GM12878 (cell line): ENCODE measurements around the gene ARL15. TPM values are rescaled to one million over a fixed set of nuclear protein-coding genes. Genes with fewer than 3 reads are reported as not detected.

Experiments
- ATAC-seq: fragments of 200-7000 bp; cut with Tn5 transposase; 3 replicates; pipeline ENCODE4 v1.9.1; 2020; ENCODE audit warnings: mild to moderate bottlenecking, moderate library complexity
- BruUV-seq: library from RNA; stranded (reverse); fragments of 400-500 nt; replicated peaks from 2 replicates; lab custom pipeline; 2021; lab: Mats Ljungman, UMichigan
- CTCF ChIA-PET: fragments of 300-600 bp; sonication (Branson Sonifier 250); formaldehyde crosslinking; extraction: SDS; loops from one replicate; lab custom pipeline; 2021; ENCODE audit warnings: inconsistent platforms; lab: Yijun Ruan, JAX
- POLR2A ChIA-PET: fragments of 350-600 bp; formaldehyde crosslinking; extraction: SDS; loops from one replicate; lab custom pipeline; 2021; ENCODE audit warnings: inconsistent platforms; lab: Charles Lee
- RAD21 ChIA-PET: fragments of 300-600 bp; sonication (Branson Sonifier 250); formaldehyde crosslinking; loops from one replicate; lab custom pipeline; 2023; ENCODE audit warnings: antibody characterized with exemption; ENCODE audit not compliant: unreplicated experiment; lab: Charles Lee
- SMC1A ChIA-PET: fragments of 300-600 bp; sonication (Branson Sonifier 250); formaldehyde crosslinking; loops from one replicate; lab custom pipeline; 2023; ENCODE audit not compliant: unreplicated experiment, uncharacterized antibody; lab: Charles Lee
- DNase-seq: peaks from one replicate; pipeline ENCODE4 v3.0.0-alpha.2; 2011; ENCODE audit warnings: low read depth, low spot score
- FAIRE-seq: peaks from 3 replicates; lab custom pipeline; 2011; peaks lifted over from hg19 to GRCh38; lab: Jason Lieb, UNC
- H2AFZ ChIP-seq: 2 replicates; pipeline ENCODE4 v1.6.0; 2011; ENCODE audit warnings: low read depth, low read length, control low read depth; ENCODE audit not compliant: control insufficient read depth
- H3K27ac ChIP-seq: 2 replicates; pipeline ENCODE4 v1.5.1; 2011; ENCODE audit warnings: control low read depth; ENCODE audit not compliant: control insufficient read depth, insufficient read depth
- H3K27me3 ChIP-seq, 2 experiments: replicated peaks in 1 of 2; 2 replicates each; pipeline versions ENCODE4 v1.6.0 to v1.6.1; 2011; ENCODE audit warnings: low read length in 1 of 2; ENCODE audit not compliant: control insufficient read depth in 2 of 2, insufficient read depth in 2 of 2
- H3K36me3 ChIP-seq, 2 experiments: 2 replicates each; pipeline ENCODE4 v1.5.1; 2011; ENCODE audit warnings: low read length in 1 of 2; ENCODE audit not compliant: control insufficient read depth in 2 of 2, insufficient read depth in 2 of 2
- H3K4me1 ChIP-seq: 2 replicates; pipeline ENCODE4 v1.6.1; 2011; ENCODE audit warnings: mild to moderate bottlenecking, low read length, moderate library complexity, mixed read lengths; ENCODE audit not compliant: control insufficient read depth, insufficient read depth
- H3K4me2 ChIP-seq: 2 replicates; pipeline ENCODE4 v1.6.0; 2011; ENCODE audit warnings: control low read depth; ENCODE audit not compliant: control insufficient read depth, insufficient read depth
- H3K4me3 ChIP-seq: fragments of 200-600 bp; sonication (generic); 2 replicates; pipeline ENCODE4 v1.5.1; 2016
- H3K79me2 ChIP-seq: 2 replicates; pipeline ENCODE4 v1.6.0; 2011; ENCODE audit warnings: low read length; ENCODE audit not compliant: control insufficient read depth, insufficient read depth
- H3K9ac ChIP-seq: 2 replicates; pipeline ENCODE4 v1.8.0; 2011; ENCODE audit warnings: low read length, control low read depth, mixed read lengths; ENCODE audit not compliant: control insufficient read depth, insufficient read depth
- H3K9me3 ChIP-seq: replicated peaks from 3 replicates; pipeline ENCODE4 v1.5.1; 2011; ENCODE audit warnings: mild to moderate bottlenecking, low read length; ENCODE audit not compliant: control insufficient read depth, insufficient read depth
- H4K20me1 ChIP-seq: 2 replicates; pipeline ENCODE4 v1.6.0; 2011; ENCODE audit not compliant: control insufficient read depth, insufficient read depth
- BACH1 ChIP-seq: fragments of 450-650 bp; IDR thresholded peaks from 2 replicates; pipeline ENCODE4 v1.6.1; 2017; ENCODE audit warnings: mild to moderate bottlenecking, borderline replicate concordance
- CUX1 ChIP-seq: IDR thresholded peaks from 2 replicates; pipeline ENCODE4 v1.6.1; 2012; ENCODE audit warnings: improper control_type of control experiment, low read depth, low read length; ENCODE audit not compliant: insufficient replicate concordance
- DPF2 ChIP-seq: fragments of 450-650 bp; IDR thresholded peaks from 2 replicates; pipeline ENCODE4 v1.6.1; 2017; ENCODE audit warnings: mild to moderate bottlenecking
- EGR1 ChIP-seq, 2 experiments: IDR thresholded peaks; 1 replicate in 1 of 2; 2 replicates in 1 of 2; pipeline ENCODE4 v1.6.1; 2011 to 2012; ENCODE audit warnings: low read depth in 2 of 2, low read length in 2 of 2, borderline replicate concordance in 1 of 2, mild to moderate bottlenecking in 1 of 2, moderate library complexity in 1 of 2
- GABPA ChIP-seq: IDR thresholded peaks from 2 replicates; pipeline ENCODE4 v1.6.1; 2014; ENCODE audit warnings: antibody characterized with exemption, low read depth, mild to moderate bottlenecking, inconsistent platforms
- GATAD2B ChIP-seq: fragments of 450-650 bp; conservative IDR thresholded peaks from 2 replicates; pipeline ENCODE4 v1.6.1; 2017; ENCODE audit warnings: low read depth, mild to moderate bottlenecking, moderate library complexity
- HSF1 ChIP-seq: fragments of 150-350 bp; IDR thresholded peaks from 2 replicates; pipeline ENCODE4 v1.6.1; 2014; ENCODE audit warnings: mild to moderate bottlenecking, low read depth, low read length
- IKZF1 ChIP-seq: fragments of 450-650 bp; conservative IDR thresholded peaks from 2 replicates; pipeline ENCODE4 v1.6.1; 2017; ENCODE audit warnings: antibody characterized with exemption, mild to moderate bottlenecking
- JUND ChIP-seq: IDR thresholded peaks from 2 replicates; pipeline ENCODE4 v1.6.1; 2012; ENCODE audit warnings: low read depth, mild to moderate bottlenecking, low read length, improper control_type of control experiment, moderate library complexity
- LARP7 ChIP-seq: fragments of 450-650 bp; IDR thresholded peaks from 2 replicates; pipeline ENCODE4 v1.6.1; 2017; ENCODE audit warnings: mild to moderate bottlenecking
- MTA3 ChIP-seq: IDR thresholded peaks from 2 replicates; pipeline ENCODE4 v1.6.1; 2012; ENCODE audit warnings: low read length, inconsistent platforms, borderline replicate concordance
- TAF1 ChIP-seq: IDR thresholded peaks from 2 replicates; pipeline ENCODE4 v1.6.1; 2011; ENCODE audit warnings: mild to moderate bottlenecking, low read depth, low read length, borderline replicate concordance
- WGBS: methylation state at CpG from one replicate; pipeline ENCODE4 v1.1.6; 2016; ENCODE audit warnings: low lambda C conversion rate; ENCODE audit not compliant: insufficient replicate concordance, insufficient coverage; ENCODE audit errors: missing lambda C conversion rate; 5-methylcytosine and 5-hydroxymethylcytosine counted together
- in situ Hi-C: fragments of 300-500 bp; cut with MboI; formaldehyde crosslinking; loops from 9 replicates; pipeline ENCODE4 v1.14.3; 2018; ENCODE audit warnings: mixed read lengths
- intact Hi-C: fragments of 100-400 bp; cut with micrococcal nuclease; formaldehyde crosslinking; loops from one replicate; pipeline ENCODE4 v1.14.2; 2022; ENCODE audit not compliant: unreplicated experiment
- polyA plus RNA-seq, 11 experiments: library from polyadenylated mRNA; depleted of rRNA in 4 of 11; unstranded in 6 of 11; stranded (reverse) in 5 of 11; fragments of >200 nt; fragmentation: Nextera tagmentation in 4 of 11; fragmentation: Illumina TruSeq in 1 of 11; extraction: Ambion mirVana in 4 of 11; extraction: Trizol in 1 of 11; gene quantifications; 1 replicate in 1 of 11; 2 replicates in 10 of 11; pipeline versions ENCODE4 v1.2.1 to v1.2.3, GENCODE V29; 2011 to 2016; ENCODE audit warnings: inconsistent platforms in 2 of 11, missing spikeins in 2 of 11, low read depth in 1 of 11
- total RNA-seq, 4 experiments: library from RNA; depleted of rRNA in 3 of 4; stranded (reverse); fragments of >200 nt in 3 of 4; fragmentation: Illumina TruSeq in 1 of 4; extraction: Trizol in 1 of 4; gene quantifications; 2 replicates each; pipeline versions ENCODE4 v1.2.1 to v1.2.3, GENCODE V29; 2013 to 2021

ARL15 gene
- total and polyA plus RNA-seq, 10 of the 15 experiments (the other 5 are each of a cell fraction or from before 2014, with no cell fraction given) = 3.6 to 11.0 (median 7.7) TPM

GRCh38 chr5:54215233-54215736, 95.1 kb downstream of the ARL15 start:
- intact Hi-C loops = loop anchor here (5.0 to 10.0 kb wide), 5 partner anchors 123 to 1043 kb away; partner anchors contain the start of gene NDUFS4
- no peak for DNase-seq
- Histone ChIP-seq H3K27me3 (no peaks in the 10 kb centered on the region), H2AFZ (no peak overlapping the region), H3K27ac (no peak overlapping the region), H4K20me1 (no peaks in the 10 kb centered on the region), H3K9me3 (no peaks in the 10 kb centered on the region), H3K79me2 (no peaks in the 10 kb centered on the region), H3K4me1 (no peaks in the 10 kb centered on the region), H3K4me3 (no peak overlapping the region), H3K9ac (no peak overlapping the region), H3K4me2 (no peak overlapping the region), H3K36me3 (no peaks in the 10 kb centered on the region)
- 78% methylated on average over 12 of the region's 12 CpGs for WGBS
- no peak for ATAC-seq
- in situ Hi-C loops = no loop called here
- RAD21 ChIA-PET = interaction anchor here (0.6 to 1.8 kb wide), 3 partner anchors 19 to 737 kb away, joined by 3 to 8 read pairs (median 5); no protein-coding TSS in a partner anchor
- TF ChIP-seq GATAD2B = no peak
- no peak for TF ChIP-seq CUX1
- TF ChIP-seq TAF1 = no peak
- TF ChIP-seq HSF1 = no peak
- TF ChIP-seq MTA3 = no peak
- TF ChIP-seq LARP7 = no peak
- no peak for TF ChIP-seq JUND
- no peak for TF ChIP-seq BACH1
- no peak for TF ChIP-seq GABPA
- no peak for TF ChIP-seq DPF2
- TF ChIP-seq EGR1 (IDR thresholded peaks at IDR 0.05; ENCODE audit: borderline replicate concordance in 1 of 2, low read depth in 2 of 2, low read length in 2 of 2) = no peak
- no peak for TF ChIP-seq IKZF1
- POLR2A ChIA-PET = no interaction called here
- no TSS peak for BruUV-seq
- SMC1A ChIA-PET = interaction anchor here (1.1 to 1.4 kb wide), 3 partner anchors 7 to 739 kb away, joined by 3 to 4 read pairs (median 3); no protein-coding TSS in a partner anchor
- CTCF ChIA-PET = interaction anchor here (0.6 to 1.5 kb wide), 10 partner anchors 11 to 738 kb away, joined by 3 to 10 read pairs (median 3); no protein-coding TSS in a partner anchor
- no peak for FAIRE-seq
